Neural cell (in vitro differentiated cells): ENCODE data around the gene SEC23IP. TPM values are rescaled to one million over a fixed set of nuclear protein-coding genes. Genes with fewer than 3 reads are reported as not detected.
A peak's percentile ranks its signal among the peaks of the same experiment; 100 is the strongest.

Experiments
- H2AFZ ChIP-seq: fragments of 200-600, 300-800 bp; sonication (generic), shearing (Covaris generic); 2 replicates; pipeline ENCODE4 v1.6.0; 2014; ENCODE audit warnings: low read depth, mild to moderate bottlenecking, antibody characterized with exemption, low read length, moderate library complexity
- H3F3A ChIP-seq: fragments of 200-600 bp; shearing (Covaris generic); 2 replicates; pipeline ENCODE4 v1.6.1; 2016; ENCODE audit warnings: mild to moderate bottlenecking, moderate library complexity, mixed read lengths, antibody characterized with exemption, low read length; ENCODE audit not compliant: insufficient read depth, poor library complexity, severe bottlenecking
- H3K27ac ChIP-seq: fragments of 200-600, 300-800 bp; sonication (generic), shearing (Covaris generic); 2 replicates; pipeline ENCODE4 v1.5.1; 2014; ENCODE audit warnings: mild to moderate bottlenecking, low read length, moderate library complexity
- H3K27me3 ChIP-seq: fragments of 300-800, 200-600 bp; sonication (generic), shearing (Covaris generic); 2 replicates; pipeline ENCODE4 v1.6.0; 2014; ENCODE audit warnings: mild to moderate bottlenecking, low read depth, low read length, moderate library complexity; ENCODE audit not compliant: insufficient read depth
- H3K36me3 ChIP-seq: fragments of 300-800, 200-600 bp; sonication (generic), shearing (Covaris generic); 2 replicates; pipeline ENCODE4 v1.5.1; 2014; ENCODE audit warnings: mild to moderate bottlenecking, antibody characterized with exemption, low read length, moderate library complexity; ENCODE audit not compliant: insufficient read depth
- H3K4me2 ChIP-seq: fragments of 300-800, 200-600 bp; sonication (generic), shearing (Covaris generic); 2 replicates; pipeline ENCODE4 v1.6.0; 2014; ENCODE audit warnings: mild to moderate bottlenecking, low read length
- H3K4me3 ChIP-seq: fragments of 300-800, 200-600 bp; sonication (generic), shearing (Covaris generic); 2 replicates; pipeline ENCODE4 v1.5.1; 2014; ENCODE audit warnings: mild to moderate bottlenecking, low read length, moderate library complexity
- H3K79me2 ChIP-seq: fragments of 200-600 bp; shearing (Covaris generic); replicated peaks from 2 replicates; pipeline ENCODE4 v1.6.0; 2014; ENCODE audit warnings: mild to moderate bottlenecking, low read length, moderate library complexity; ENCODE audit not compliant: insufficient read depth
- H3K9ac ChIP-seq: fragments of 300-800, 200-600 bp; sonication (generic), shearing (Covaris generic); 2 replicates; pipeline ENCODE4 v1.6.1; 2016; ENCODE audit warnings: mild to moderate bottlenecking, low read length, mixed read lengths
- H3K9me2 ChIP-seq: fragments of 200-600 bp; shearing (Covaris generic); 2 replicates; pipeline ENCODE4 v1.6.1; 2016; ENCODE audit warnings: mild to moderate bottlenecking, low read length, mixed read lengths; ENCODE audit not compliant: insufficient read depth
- H3K9me3 ChIP-seq: fragments of 200-600, 300-800 bp; sonication (generic), shearing (Covaris generic); 2 replicates; pipeline ENCODE4 v1.6.1; 2016; ENCODE audit warnings: mild to moderate bottlenecking, mixed run types, low read length, moderate library complexity, mixed read lengths
- H4K20me1 ChIP-seq: fragments of 200-600 bp; shearing (Covaris generic); 2 replicates; pipeline ENCODE4 v1.6.1; 2016; ENCODE audit warnings: mild to moderate bottlenecking, mixed run types; ENCODE audit not compliant: insufficient read depth
- CTCF ChIP-seq: fragments of 450-650 bp; IDR thresholded peaks from 2 replicates; pipeline ENCODE4 v1.5.1; 2014; ENCODE audit warnings: antibody characterized with exemption, mild to moderate bottlenecking, moderate library complexity; ENCODE audit not compliant: poor library complexity, severe bottlenecking
- EP300 ChIP-seq: fragments of 450-650 bp; conservative IDR thresholded peaks from 2 replicates; pipeline ENCODE4 v1.6.1; 2014; ENCODE audit warnings: antibody characterized with exemption, mild to moderate bottlenecking, moderate library complexity; ENCODE audit not compliant: poor library complexity, severe bottlenecking
- EZH2 ChIP-seq: fragments of 200-600, 300-800 bp; shearing (Covaris generic), sonication (generic); IDR thresholded peaks from 2 replicates; pipeline ENCODE4 v1.6.1; 2014; ENCODE audit warnings: antibody characterized with exemption, low read length, borderline replicate concordance, mild to moderate bottlenecking; ENCODE audit not compliant: insufficient read depth, poor library complexity, severe bottlenecking
- MXI1 ChIP-seq: fragments of 450-650 bp; conservative IDR thresholded peaks from 2 replicates; pipeline ENCODE4 v1.6.1; 2014; ENCODE audit warnings: antibody characterized with exemption, mild to moderate bottlenecking; ENCODE audit not compliant: poor library complexity, severe bottlenecking
- POLR2AphosphoS5 ChIP-seq: IDR thresholded peaks from 2 replicates; pipeline ENCODE4 v1.6.1; 2012
- RAD21 ChIP-seq: fragments of 450-650 bp; conservative IDR thresholded peaks from 2 replicates; pipeline ENCODE4 v1.6.1; 2014; ENCODE audit warnings: antibody characterized with exemption, mild to moderate bottlenecking, moderate library complexity
- REST ChIP-seq: IDR thresholded peaks from 2 replicates; pipeline ENCODE4 v1.6.1; 2012; ENCODE audit warnings: borderline replicate concordance
- SMC3 ChIP-seq: fragments of 450-650 bp; conservative IDR thresholded peaks from 2 replicates; pipeline ENCODE4 v1.6.1; 2014; ENCODE audit warnings: antibody characterized with exemption, mild to moderate bottlenecking, moderate library complexity; ENCODE audit not compliant: poor library complexity
- TAF1 ChIP-seq: IDR thresholded peaks from 2 replicates; pipeline ENCODE4 v1.6.1; 2012; ENCODE audit warnings: low read depth
- polyA plus RNA-seq: library from polyadenylated mRNA; depleted of rRNA; stranded (reverse); fragments of >200 nt; gene quantifications from 2 replicates; pipeline ENCODE4 v1.2.3, GENCODE V29; 2014

Gene SEC23IP
- polyA plus RNA-seq, 1 donor from 2014 or later, result 13.8 TPM

- Histone ChIP-seq H3K27me3 (no peaks in the 10 kb centered on the region), H3K4me3 (peak overlapping the region; percentile 84), H3K36me3 (no peaks in the 10 kb centered on the region), H2AFZ (no peak overlapping the region), H3F3A (peaks cover 2% of the 10 kb centered on the region), H3K79me2 (peaks cover 48% of the 10 kb centered on the region), H3K9me3 (no peaks in the 10 kb centered on the region), H4K20me1 (no peaks in the 10 kb centered on the region), H3K9me2 (no peaks in the 10 kb centered on the region), H3K4me2 (peak overlapping the region; percentile 98), H3K9ac (peak overlapping the region; percentile 58), H3K27ac (no peak overlapping the region)
- TF ChIP-seq EZH2, result no peak
- TF ChIP-seq POLR2AphosphoS5, result peak; percentile 63
- peak; percentile 13 for TF ChIP-seq MXI1
These were observed 20.5 kb upstream of the SEC23IP start for GRCh38 chr10:119871881-119872609.

GRCh38 chr10:119872610-119872859 is 20.0 kb upstream of the SEC23IP start, which contains the start of gene MCMBP:
TSS of gene MCMBP (minus strand) at chr10:119872843. CDS start at chr10:119872584, 259 bp downstream.
- Histone ChIP-seq H3K4me2 (peak within 1 kb of the TSS; percentile 98), H3K79me2 (peaks cover 44% of the 10 kb centered on the region), H3K9me3 (no peaks in the 10 kb centered on the region), H2AFZ (peak within 1 kb of the TSS; percentile 37), H3K4me3 (peak within 1 kb of the TSS; percentile 84), H4K20me1 (no peaks in the 10 kb centered on the region), H3K9me2 (no peaks in the 10 kb centered on the region), H3K27ac (peak within 1 kb of the TSS; percentile 48), H3K9ac (peak within 1 kb of the TSS; percentile 58), H3K36me3 (no peaks in the 10 kb centered on the region), H3K27me3 (no peaks in the 10 kb centered on the region), H3F3A (peaks cover 2% of the 10 kb centered on the region)
- TF ChIP-seq EP300 (no peak), MXI1 (peak; percentile 75), RAD21 (no peak)

- Histone ChIP-seq H3K9me3 (no peaks in the 10 kb centered on the region), H3K4me2 (peak overlapping the region; percentile 49), H2AFZ (peak overlapping the region; percentile 37), H3K27me3 (no peaks in the 10 kb centered on the region), H4K20me1 (no peaks in the 10 kb centered on the region), H3K9me2 (no peaks in the 10 kb centered on the region), H3K36me3 (no peaks in the 10 kb centered on the region), H3K9ac (peak overlapping the region; percentile 58), H3K4me3 (peak overlapping the region; percentile 84), H3F3A (peaks cover 2% of the 10 kb centered on the region), H3K27ac (peak overlapping the region; percentile 48), H3K79me2 (peaks cover 39% of the 10 kb centered on the region)
- TF ChIP-seq EP300, result peak; percentile 49
- TF ChIP-seq RAD21, result peak; percentile 19
- TF ChIP-seq TAF1, result no peak
- TF ChIP-seq EZH2, result no peak
- no peak for TF ChIP-seq REST
- no peak for TF ChIP-seq SMC3
- no peak for TF ChIP-seq CTCF
- TF ChIP-seq POLR2AphosphoS5, result peak; percentile 82
- TF ChIP-seq MXI1, result peak; percentile 41
These were observed 19.5 kb upstream of the SEC23IP start for GRCh38 chr10:119872860-119873681.
